Measurements from ENCODE around the gene MAPT. TPM values are rescaled to one million over a fixed set of nuclear protein-coding genes. Genes with fewer than 3 reads are reported as not detected.

MAPT gene
- total RNA-seq, 3 donors from 2014 or later (not counting 1 experiment from before 2014, with no cell fraction given), result 0.14 to 1.3 (median 0.58) TPM

- no peak for TF ChIP-seq CTCF (IDR thresholded peaks at IDR 0.05)
- H3K9me3 ChIP-seq (ENCODE audit: control insufficient read depth, insufficient read depth, low read length), result no peaks in the 10 kb centered on the region
- Mint-ChIP-seq H3K4me1 (peaks cover 0 to 6% of the 10 kb centered on the region in 2 donors), H3K36me3 (no peaks in the 10 kb centered on the region), H3K27ac (no peak overlapping the region), H3K9me3 (no peaks in the 10 kb centered on the region), H3K27me3 (ENCODE audit: low read depth in 2 of 2) (no peaks in the 10 kb centered on the region), H3K4me3 (no peak overlapping the region)
- no peak overlapping the region for H3K27ac ChIP-seq (ENCODE audit: low read length)
- ATAC-seq (no peak), DNase-seq (no peak)
- no peaks in the 10 kb centered on the region for H3K4me1 ChIP-seq (ENCODE audit: control insufficient read depth, insufficient read depth, low read length)
- no peak overlapping the region for H3K4me3 ChIP-seq (ENCODE audit: low read length)
- intact Hi-C loops (cut with micrococcal nuclease), result loop anchor here (10.0 kb wide), 1 partner anchor 276 kb away; no protein-coding TSS in a partner anchor
- 87% methylated on average over 9 of the region's 9 CpGs for WGBS (ENCODE audit: insufficient coverage)
- no peaks in the 10 kb centered on the region for H3K27me3 ChIP-seq (ENCODE audit: control insufficient read depth, insufficient read depth, low read length)
- H3K36me3 ChIP-seq (ENCODE audit: control insufficient read depth, insufficient read depth, low read length), result no peaks in the 10 kb centered on the region
These were observed 114.2 kb downstream of the MAPT start for GRCh38 chr17:46008591-46008990.

GRCh38 chr17:46009681-46010596 lies 115.6 kb downstream of the MAPT start:
- no peak overlapping the region for H3K4me3 ChIP-seq (ENCODE audit: low read length)
- Mint-ChIP-seq H3K27me3 (ENCODE audit: low read depth in 2 of 2) (no peaks in the 10 kb centered on the region), H3K4me1 (no peaks in the 10 kb centered on the region), H3K9me3 (no peaks in the 10 kb centered on the region), H3K4me3 (no peak overlapping the region), H3K27ac (no peak overlapping the region), H3K36me3 (no peaks in the 10 kb centered on the region)
- no peaks in the 10 kb centered on the region for H3K9me3 ChIP-seq (ENCODE audit: control insufficient read depth, insufficient read depth, low read length)
- no peaks in the 10 kb centered on the region for H3K4me1 ChIP-seq (ENCODE audit: control insufficient read depth, insufficient read depth, low read length)
- WGBS (ENCODE audit: insufficient coverage), result 84% methylated on average over 33 of the region's 33 CpGs
- TF ChIP-seq CTCF (IDR thresholded peaks at IDR 0.05), result no peak
- intact Hi-C loops (cut with micrococcal nuclease), result loop anchor here (10.0 kb wide), 1 partner anchor 275 kb away; no protein-coding TSS in a partner anchor
- no peak for ATAC-seq
- H3K27me3 ChIP-seq (ENCODE audit: control insufficient read depth, insufficient read depth, low read length), result no peaks in the 10 kb centered on the region
- DNase-seq, result no peak
- H3K36me3 ChIP-seq (ENCODE audit: control insufficient read depth, insufficient read depth, low read length), result no peaks in the 10 kb centered on the region
- H3K27ac ChIP-seq (ENCODE audit: low read length), result no peak overlapping the region

- no peaks in the 10 kb centered on the region for H3K27me3 Mint-ChIP-seq (ENCODE audit: low read depth in 2 of 2)
- H3K4me1 ChIP-seq (ENCODE audit: control insufficient read depth, insufficient read depth, low read length), result no peaks in the 10 kb centered on the region
- intact Hi-C loops (cut with micrococcal nuclease), result no loop called here
- H3K9me3 ChIP-seq (ENCODE audit: control insufficient read depth, insufficient read depth, low read length), result no peaks in the 10 kb centered on the region
- no peak overlapping the region for H3K27ac Mint-ChIP-seq
- no peak for TF ChIP-seq CTCF (IDR thresholded peaks at IDR 0.05)
- no peaks in the 10 kb centered on the region for H3K4me1 Mint-ChIP-seq
- H3K4me3 ChIP-seq (ENCODE audit: low read length), result no peak overlapping the region
- no peaks in the 10 kb centered on the region for H3K36me3 ChIP-seq (ENCODE audit: control insufficient read depth, insufficient read depth, low read length)
- H3K4me3 Mint-ChIP-seq, result no peak overlapping the region
- no peak for DNase-seq
- no peaks in the 10 kb centered on the region for H3K27me3 ChIP-seq (ENCODE audit: control insufficient read depth, insufficient read depth, low read length)
- no peaks in the 10 kb centered on the region for H3K9me3 Mint-ChIP-seq
- no peaks in the 10 kb centered on the region for H3K36me3 Mint-ChIP-seq
- no peak overlapping the region for H3K27ac ChIP-seq (ENCODE audit: low read length)
- WGBS (ENCODE audit: insufficient coverage), result 86% methylated on average over 16 of the region's 16 CpGs
- ATAC-seq, result no peak
These were observed 116.3 kb downstream of the MAPT start for GRCh38 chr17:46010597-46011186.

Measured in natural killer cell (primary cell).